Neuronal stem cell (in vitro differentiated cells): Measurements from ENCODE around the gene HMGCS2.

Source experiments
- DNase-seq: peaks from one replicate; pipeline ENCODE4 v3.0.0-alpha.2; 2013; ENCODE audit warnings: low spot score
- H2AFZ ChIP-seq: one replicate; pipeline ENCODE4 v1.6.1; 2013; ENCODE audit warnings: mild to moderate bottlenecking, low read length, inconsistent platforms
- H2AK5ac ChIP-seq: 2 replicates; pipeline ENCODE4 v1.6.1; 2013; ENCODE audit warnings: low read depth, mild to moderate bottlenecking, inconsistent platforms, low read length, moderate library complexity, mixed read lengths
- H2BK120ac ChIP-seq: 2 replicates; pipeline ENCODE4 v1.6.1; 2013; ENCODE audit warnings: low read depth, mild to moderate bottlenecking, inconsistent platforms, low read length, moderate library complexity, mixed read lengths
- H2BK12ac ChIP-seq: one replicate; pipeline ENCODE4 v1.6.1; 2013; ENCODE audit warnings: low read length, inconsistent platforms
- H2BK15ac ChIP-seq: 2 replicates; pipeline ENCODE4 v1.6.1; 2013; ENCODE audit warnings: mild to moderate bottlenecking, low read length, inconsistent platforms, mixed read lengths
- H2BK5ac ChIP-seq: one replicate; pipeline ENCODE4 v1.6.1; 2013; ENCODE audit warnings: inconsistent platforms, mild to moderate bottlenecking, low read length, moderate library complexity
- H3K14ac ChIP-seq: one replicate; pipeline ENCODE4 v1.6.1; 2013; ENCODE audit warnings: low read length, inconsistent platforms
- H3K18ac ChIP-seq: 2 replicates; pipeline ENCODE4 v1.6.1; 2013; ENCODE audit warnings: low read length, inconsistent platforms
- H3K23ac ChIP-seq: 2 replicates; pipeline ENCODE4 v1.6.1; 2013; ENCODE audit warnings: low read depth, mild to moderate bottlenecking, mixed read lengths, low read length, inconsistent platforms; ENCODE audit not compliant: poor library complexity
- H3K27ac ChIP-seq: replicated peaks from 3 replicates; pipeline ENCODE4 v1.5.1; 2013; ENCODE audit warnings: low read length, inconsistent platforms
- H3K27me3 ChIP-seq, 3 experiments: 2 replicates each; pipeline ENCODE4 v1.6.1; 2013; ENCODE audit warnings: low read length in 3 of 3, mild to moderate bottlenecking in 2 of 3, inconsistent platforms in 1 of 3, low read depth in 1 of 3, mixed read lengths in 1 of 3, moderate library complexity in 1 of 3; ENCODE audit not compliant: control insufficient read depth in 3 of 3, insufficient read depth in 3 of 3
- H3K36me3 ChIP-seq, 2 donors: replicated peaks in 1 of 2; 2 replicates each; pipeline ENCODE4 v1.6.1; 2013; ENCODE audit warnings: low read length in 2 of 2; ENCODE audit not compliant: control insufficient read depth in 2 of 2, insufficient read depth in 2 of 2
- H3K4ac ChIP-seq: 2 replicates; pipeline ENCODE4 v1.6.1; 2013; ENCODE audit warnings: inconsistent platforms, mild to moderate bottlenecking, low read length, moderate library complexity
- H3K4me1 ChIP-seq, 2 donors: 1 replicate in 1 of 2; 2 replicates in 1 of 2; pipeline ENCODE4 v1.6.1; 2013; ENCODE audit warnings: low read length in 2 of 2, low read depth in 1 of 2; ENCODE audit not compliant: control insufficient read depth in 2 of 2, insufficient read depth in 1 of 2
- H3K4me2 ChIP-seq: one replicate; pipeline ENCODE4 v1.6.1; 2013; ENCODE audit warnings: mild to moderate bottlenecking, low read length, inconsistent platforms; ENCODE audit not compliant: insufficient read depth, poor library complexity, severe bottlenecking
- H3K4me3 ChIP-seq, 2 donors: 2 replicates each; pipeline ENCODE4 v1.5.1; 2013; ENCODE audit warnings: low read length in 2 of 2, mild to moderate bottlenecking in 2 of 2, inconsistent platforms in 1 of 2, moderate library complexity in 1 of 2
- H3K79me1 ChIP-seq: one replicate; pipeline ENCODE4 v1.6.1; 2013; ENCODE audit warnings: low read depth, mild to moderate bottlenecking, inconsistent platforms, low read length, moderate library complexity
- H3K9ac ChIP-seq: one replicate; pipeline ENCODE4 v1.6.1; 2013; ENCODE audit warnings: mild to moderate bottlenecking, low read depth, low read length, inconsistent platforms; ENCODE audit not compliant: poor library complexity
- H3K9me3 ChIP-seq, 2 donors: replicated peaks in 1 of 2; 2 replicates each; pipeline versions ENCODE3 to v1.6.1; 2013; ENCODE audit warnings: low read length in 2 of 2, mild to moderate bottlenecking in 2 of 2, inconsistent platforms in 1 of 2, low read depth in 1 of 2, mixed read lengths in 1 of 2, moderate library complexity in 1 of 2; ENCODE audit not compliant: control insufficient read depth in 2 of 2, insufficient read depth in 1 of 2
- H4K8ac ChIP-seq: one replicate; pipeline ENCODE4 v1.6.1; 2013; ENCODE audit warnings: low read depth, mild to moderate bottlenecking, inconsistent platforms, low read length, moderate library complexity
- H4K91ac ChIP-seq: one replicate; pipeline ENCODE4 v1.6.1; 2013; ENCODE audit warnings: low read length, low read depth, mild to moderate bottlenecking, inconsistent platforms; ENCODE audit not compliant: poor library complexity
- WGBS, 2 donors: extraction: QIAGEN DNeasy Blood & Tissue Kit; methylation state at CpG; one replicate each; pipeline ENCODE4 v1.1.7; 2013; ENCODE audit warnings: missing lambda C conversion rate in 2 of 2, mixed read lengths in 1 of 2; ENCODE audit not compliant: insufficient read length in 2 of 2, insufficient replicate concordance in 1 of 2; ENCODE audit errors: extremely low coverage in 2 of 2; 5-methylcytosine and 5-hydroxymethylcytosine counted together

The HMGCS2 gene

DNA sequence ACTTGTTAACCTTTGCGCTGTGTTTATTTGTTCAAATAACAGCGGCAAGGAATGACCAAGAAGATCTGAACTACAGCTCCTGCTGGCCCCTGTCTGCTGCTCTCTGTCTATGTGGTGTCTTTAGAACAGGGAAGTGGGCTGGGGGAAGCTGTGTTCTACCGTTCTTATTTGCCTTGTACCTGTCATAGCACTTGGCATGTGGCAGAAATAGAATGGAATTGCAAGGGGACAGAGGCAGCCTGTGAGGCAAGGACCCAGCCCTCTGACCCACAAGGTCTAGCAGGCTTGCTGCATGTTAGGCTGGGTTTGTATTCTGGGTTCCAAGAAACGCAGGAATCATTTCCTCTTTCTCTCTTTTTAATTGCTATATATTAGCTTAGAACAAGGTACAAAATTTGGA lies 20.7 kb downstream of the HMGCS2 start:
- Histone ChIP-seq H4K8ac (no peak overlapping the region), H3K4ac (no peak overlapping the region), H3K4me1 (peaks cover 0 to 19% of the 10 kb centered on the region in 2 donors), H2BK15ac (no peak overlapping the region), H3K18ac (no peak overlapping the region), H2BK5ac (no peak overlapping the region), H2AFZ (no peak overlapping the region), H2BK12ac (no peak overlapping the region), H3K9ac (no peak overlapping the region), H3K23ac (no peak overlapping the region), H3K9me3 (no peaks in the 10 kb centered on the region), H4K91ac (no peak overlapping the region), H3K4me2 (no peak overlapping the region), H3K79me1 (no peaks in the 10 kb centered on the region), H2BK120ac (no peak overlapping the region), H3K27ac (no peak overlapping the region), H3K4me3 (no peak overlapping the region), H3K27me3 (peaks cover 0 to 3% (median 0%) of the 10 kb centered on the region in 3 experiments), H3K14ac (no peak overlapping the region), H2AK5ac (no peak overlapping the region), H3K36me3 (peaks cover 14 to 16% of the 10 kb centered on the region in 2 donors)
- no peak for DNase-seq
- no CpG with 5 or more reads among the region's 4 CpGs for WGBS, 2 donors

DNA sequence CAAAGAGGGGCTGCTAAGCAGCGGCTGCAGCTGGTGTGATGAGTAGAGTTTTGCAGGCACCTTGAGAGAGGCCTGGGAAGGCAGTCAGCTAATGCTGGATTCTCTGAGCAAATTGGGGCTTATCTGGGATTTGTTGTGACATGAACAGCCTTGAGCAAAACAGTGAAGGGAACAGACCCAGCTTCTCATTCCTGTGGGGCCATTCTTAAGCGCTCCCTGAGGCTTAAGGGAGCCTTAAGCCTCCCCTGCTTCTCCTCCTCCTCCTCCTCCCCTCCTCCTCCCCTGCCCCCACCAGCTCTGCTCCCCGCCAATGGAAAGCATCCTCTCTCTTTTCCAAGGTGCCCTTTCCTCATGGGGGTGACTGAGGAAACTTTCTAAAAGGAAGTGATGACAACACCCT lies 21.3 kb downstream of the HMGCS2 start:
- Histone ChIP-seq H3K9ac (no peak overlapping the region), H4K8ac (no peak overlapping the region), H3K4me3 (no peak overlapping the region), H2AFZ (peak overlapping the region; percentile 36), H3K36me3 (peaks cover 20 to 22% of the 10 kb centered on the region in 2 donors), H3K4me2 (no peak overlapping the region), H3K27ac (peak overlapping the region; percentile 67), H3K4ac (no peak overlapping the region), H3K23ac (no peak overlapping the region), H3K9me3 (no peaks in the 10 kb centered on the region), H2BK12ac (peak overlapping the region; percentile 27), H4K91ac (no peak overlapping the region), H2BK5ac (no peak overlapping the region), H3K18ac (peak overlapping the region; percentile 49), H3K79me1 (no peaks in the 10 kb centered on the region), H2AK5ac (no peak overlapping the region), H3K4me1 (peaks cover 0 to 19% of the 10 kb centered on the region in 2 donors), H2BK15ac (no peak overlapping the region), H3K14ac (no peak overlapping the region), H2BK120ac (no peak overlapping the region), H3K27me3 (peaks cover 0 to 3% (median 0%) of the 10 kb centered on the region in 3 experiments)
- no peak for DNase-seq
- no CpG with 5 or more reads among the region's 3 CpGs for WGBS, 2 donors

DNA sequence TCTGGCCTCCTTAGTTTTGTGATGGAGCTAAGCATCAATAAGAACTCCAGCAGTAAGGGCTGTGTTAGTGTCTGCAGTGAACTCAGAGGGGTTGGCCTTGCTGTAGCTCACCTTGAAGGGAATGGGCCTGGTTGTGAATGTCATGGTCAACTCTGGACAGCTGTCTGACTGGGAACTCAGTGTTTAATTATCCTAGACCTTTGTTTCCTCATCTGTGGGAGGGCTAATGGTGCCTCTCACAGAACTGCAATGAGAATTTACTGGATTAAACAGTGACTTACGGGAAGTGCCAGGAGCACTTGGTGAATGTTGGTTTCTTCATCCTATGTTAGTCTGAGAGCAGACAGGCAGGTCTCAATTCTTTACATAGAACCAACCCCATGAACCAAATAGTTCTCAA lies 23.7 kb downstream of the HMGCS2 start:
- Histone ChIP-seq H4K8ac (no peak overlapping the region), H4K91ac (no peak overlapping the region), H3K9me3 (no peaks in the 10 kb centered on the region), H3K4ac (no peak overlapping the region), H3K4me3 (no peak overlapping the region), H3K23ac (no peak overlapping the region), H2BK120ac (no peak overlapping the region), H3K14ac (no peak overlapping the region), H2AK5ac (no peak overlapping the region), H3K27ac (no peak overlapping the region), H2BK15ac (no peak overlapping the region), H3K4me2 (no peak overlapping the region), H2BK12ac (no peak overlapping the region), H3K4me1 (peaks cover 0 to 19% of the 10 kb centered on the region in 2 donors), H2AFZ (no peak overlapping the region), H3K27me3 (peaks cover 0 to 2% (median 0%) of the 10 kb centered on the region in 3 experiments), H3K9ac (no peak overlapping the region), H3K18ac (no peak overlapping the region), H2BK5ac (no peak overlapping the region), H3K36me3 (peaks cover 42 to 46% of the 10 kb centered on the region in 2 donors), H3K79me1 (no peaks in the 10 kb centered on the region)
- no CpG with 5 or more reads among the region's 1 CpG for WGBS, 2 donors
- no peak for DNase-seq

DNA sequence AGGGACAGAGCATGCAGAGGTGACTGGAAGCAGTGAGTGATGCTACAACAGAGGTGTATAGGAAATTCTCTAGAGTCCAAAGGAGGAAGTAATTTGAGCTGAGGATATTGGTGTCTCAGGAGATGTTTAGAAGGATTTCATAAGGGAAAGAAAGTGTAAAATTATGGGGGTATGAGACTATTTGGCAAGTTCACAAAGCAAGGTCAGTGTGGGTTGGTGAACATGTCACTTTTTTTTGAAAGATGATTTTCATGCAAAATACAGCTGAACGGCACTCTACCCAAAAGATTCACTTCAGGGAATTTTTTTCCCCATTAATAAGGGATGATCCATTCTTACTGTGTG lies 24.1 kb downstream of the HMGCS2 start:
- Histone ChIP-seq H3K27me3 (no peaks in the 10 kb centered on the region), H3K4me2 (no peak overlapping the region), H2BK120ac (no peak overlapping the region), H3K4me1 (peaks cover 0 to 19% of the 10 kb centered on the region in 2 donors), H2BK15ac (no peak overlapping the region), H3K4me3 (no peak overlapping the region), H3K27ac (no peak overlapping the region), H4K8ac (no peak overlapping the region), H3K36me3 (peaks cover 46 to 51% of the 10 kb centered on the region in 2 donors), H3K14ac (no peak overlapping the region), H2AFZ (no peak overlapping the region), H3K23ac (no peak overlapping the region), H4K91ac (no peak overlapping the region), H2BK12ac (no peak overlapping the region), H3K9ac (no peak overlapping the region), H3K4ac (no peak overlapping the region), H2BK5ac (no peak overlapping the region), H3K79me1 (no peaks in the 10 kb centered on the region), H3K9me3 (no peaks in the 10 kb centered on the region), H2AK5ac (no peak overlapping the region), H3K18ac (no peak overlapping the region)
- DNase-seq: no peak
- no CpG with 5 or more reads among the region's 1 CpG for WGBS, 2 donors
